ENCODE data around the gene CDK5RAP1. TPM values are rescaled to one million over a fixed set of nuclear protein-coding genes. Genes with fewer than 3 reads are reported as not detected.

CDK5RAP1 gene
- total RNA-seq, 4 donors from 2014 or later: 11.3 to 19.5 (median 16.9) TPM

GRCh38 chr20:33352258-33353012, 48.9 kb downstream of the CDK5RAP1 start:
- peaks cover 0 to 62% (median 47%) of the 10 kb centered on the region in 4 donors for H3K36me3 ChIP-seq
- H3K4me3 ChIP-seq: no peak overlapping the region
- H3K27ac ChIP-seq (replicated peaks in 1 of 4): no peak overlapping the region
- intact Hi-C loops (cut with DNase I): no loop called here
- no peak for DNase-seq (ENCODE audit: extremely low spot score)
- H3K27me3 ChIP-seq: no peaks in the 10 kb centered on the region
- no peaks in the 10 kb centered on the region for H3K9me3 ChIP-seq
- TF ChIP-seq EP300 (IDR thresholded peaks at IDR 0.05): no peak
- no peak for TF ChIP-seq POLR2A (IDR thresholded peaks at IDR 0.05; ENCODE audit: low read depth)
- no peak for TF ChIP-seq POLR2AphosphoS5 (IDR thresholded peaks at IDR 0.05)
- TF ChIP-seq CTCF (IDR thresholded peaks at IDR 0.05): no peak
- no peaks in the 10 kb centered on the region for H3K4me1 ChIP-seq
- WGBS: 83% methylated on average over 16 of the region's 16 CpGs

GRCh38 chr20:33351696-33352095, 49.6 kb downstream of the CDK5RAP1 start:
- DNase-seq (ENCODE audit: extremely low spot score): no peak
- Histone ChIP-seq H3K27me3 (no peaks in the 10 kb centered on the region), H3K4me1 (no peaks in the 10 kb centered on the region), H3K9me3 (no peaks in the 10 kb centered on the region), H3K4me3 (no peak overlapping the region), H3K36me3 (peaks cover 0 to 56% (median 43%) of the 10 kb centered on the region in 4 donors), H3K27ac (replicated peaks in 1 of 4) (no peak overlapping the region)
- WGBS: 90% methylated on average over 3 of the region's 3 CpGs
- TF ChIP-seq POLR2A (IDR thresholded peaks at IDR 0.05; ENCODE audit: low read depth) (no peak), EP300 (IDR thresholded peaks at IDR 0.05) (no peak), CTCF (IDR thresholded peaks at IDR 0.05) (no peak)
- intact Hi-C loops (cut with DNase I): no loop called here

GRCh38 chr20:33349493-33349892, 51.8 kb downstream of the CDK5RAP1 start:
- Histone ChIP-seq H3K27me3 (no peaks in the 10 kb centered on the region), H3K27ac (replicated peaks in 1 of 4) (no peak overlapping the region), H3K4me1 (no peaks in the 10 kb centered on the region), H3K36me3 (peaks cover 0 to 34% (median 28%) of the 10 kb centered on the region in 4 donors), H3K9me3 (no peaks in the 10 kb centered on the region), H3K4me3 (no peak overlapping the region)
- DNase-seq (ENCODE audit: extremely low spot score): no peak
- no peak for TF ChIP-seq CTCF (IDR thresholded peaks at IDR 0.05)
- intact Hi-C loops (cut with DNase I): no loop called here
- WGBS: 96% methylated on average over 7 of the region's 8 CpGs

GRCh38 chr20:33348136-33348937, 53.0 kb downstream of the CDK5RAP1 start:
- 92% methylated on average over 10 of the region's 11 CpGs for WGBS
- Histone ChIP-seq H3K9me3 (no peaks in the 10 kb centered on the region), H3K27me3 (no peaks in the 10 kb centered on the region), H3K36me3 (peaks cover 0 to 29% (median 23%) of the 10 kb centered on the region in 4 donors), H3K27ac (replicated peaks in 1 of 4) (no peak overlapping the region), H3K4me1 (no peaks in the 10 kb centered on the region), H3K4me3 (no peak overlapping the region)
- no peak for DNase-seq (ENCODE audit: extremely low spot score)
- TF ChIP-seq POLR2A (IDR thresholded peaks at IDR 0.05; ENCODE audit: low read depth) (no peak), CTCF (IDR thresholded peaks at IDR 0.05) (no peak), POLR2AphosphoS5 (IDR thresholded peaks at IDR 0.05) (no peak), EP300 (IDR thresholded peaks at IDR 0.05) (no peak)
- intact Hi-C loops (cut with DNase I): no loop called here

Measured in esophagus muscularis mucosa (tissue), 4 donors.